Ovary (tissue), 9 donors: ENCODE data around the gene DAAM1. TPM values are rescaled to one million over a fixed set of nuclear protein-coding genes. Genes with fewer than 3 reads are reported as not detected.

Experiments
- DNase-seq, 5 donors: peaks; one replicate each; pipeline ENCODE4 v3.0.0-alpha.2; 2019 to 2020
- H3K27ac ChIP-seq, 2 donors: fragments of 200-600 bp; one replicate each; pipeline versions ENCODE4 v1.5.1 to v1.8.0; 2019 to 2022
- H3K27me3 ChIP-seq: fragments of 200-600 bp; one replicate; pipeline ENCODE4 v1.8.0; 2022
- H3K36me3 ChIP-seq: fragments of 200-600 bp; sonication (generic); one replicate; pipeline ENCODE4 v1.5.1; 2019
- H3K4me1 ChIP-seq: one replicate; pipeline ENCODE4 v1.8.1; 2013; ENCODE audit warnings: mild to moderate bottlenecking, moderate library complexity; ENCODE audit not compliant: insufficient read depth
- H3K4me3 ChIP-seq: fragments of 200-600 bp; sonication (generic); one replicate; pipeline ENCODE4 v1.5.1; 2017
- H3K9me3 ChIP-seq, 2 donors: fragments of 200-600 bp in 1 of 2; sonication (generic) in 1 of 2; one replicate each; pipeline versions ENCODE4 v1.5.1 to v1.8.1; 2013 to 2019; ENCODE audit warnings: mild to moderate bottlenecking in 1 of 2, moderate library complexity in 1 of 2
- EP300 ChIP-seq: sonication (generic); formaldehyde crosslinking; IDR thresholded peaks from one replicate; pipeline ENCODE4 v1.6.1; 2017; ENCODE audit warnings: antibody characterized with exemption
- POLR2A ChIP-seq: fragments of 450-650 bp; IDR thresholded peaks from one replicate; pipeline ENCODE4 v1.6.1; 2017; ENCODE audit warnings: antibody characterized with exemption, mild to moderate bottlenecking, moderate library complexity
- WGBS, 3 donors: extraction: QIAGEN DNeasy Blood & Tissue Kit in 1 of 3; methylation state at CpG; one replicate each; pipeline versions ENCODE4 v1.1.5 to v1.1.7; 2013 to 2017; 5-methylcytosine and 5-hydroxymethylcytosine counted together
- intact Hi-C, 4 donors: fragments of 100-400 bp; cut with DNase I; formaldehyde crosslinking; loops; one replicate each; pipeline versions ENCODE4 v1.11.0 to v1.15.1; 2022 to 2023
- polyA plus RNA-seq, 2 donors: library from polyadenylated mRNA; stranded (reverse); fragments of 200-250 nt in 1 of 2; fragments of 350-450 nt in 1 of 2; fragmentation: Illumina TruSeq in 1 of 2; extraction: RNeasy Lipid Tissue Mini Kit (QIAGEN cat#74804) in 1 of 2; gene quantifications; one replicate each; pipeline ENCODE4 v1.2.3, GENCODE V29; 2013 to 2014
- total RNA-seq, 7 donors: library from RNA; depleted of rRNA in 2 of 7; stranded (reverse); fragments of >200 nt in 2 of 7; fragmentation: NEBNext Ultra II Directional in 3 of 7; extraction: Animal tissue kit (Norgen Biotek cat#: 25700) in 3 of 7; gene quantifications; one replicate each; pipeline versions ENCODE4 v1.1.0 to v1.2.4, GENCODE V29; 2016 to 2023
- TF ChIP-seq, protein P1 (sequence below), 3 donors: fragments of 450-650 bp in 2 of 3; fragments of 200-600 bp in 1 of 3; IDR thresholded peaks; one replicate each; pipeline versions ENCODE4 v1.5.1 to v1.8.0; 2016 to 2022; ENCODE audit warnings: antibody characterized with exemption in 3 of 3, mild to moderate bottlenecking in 1 of 3
- donor health status: DM: no; HTN: no; CAD: no; lungs with moderate emphysema.
- donor health status: DM: no; HTN: no; CAD: no.
- donor health status: Bipolar disorder and iron deficiency.
- donor health status: DM: yes; HTN: yes; CAD: no.
- donor health status: DM: no; HTN: no; CAD: no.
- donor health status: DM: yes; HTN: yes; CAD: no.

The DAAM1 gene
- total and polyA plus RNA-seq, 9 donors = 19.0 to 83.3 (median 35.3) TPM

DNA sequence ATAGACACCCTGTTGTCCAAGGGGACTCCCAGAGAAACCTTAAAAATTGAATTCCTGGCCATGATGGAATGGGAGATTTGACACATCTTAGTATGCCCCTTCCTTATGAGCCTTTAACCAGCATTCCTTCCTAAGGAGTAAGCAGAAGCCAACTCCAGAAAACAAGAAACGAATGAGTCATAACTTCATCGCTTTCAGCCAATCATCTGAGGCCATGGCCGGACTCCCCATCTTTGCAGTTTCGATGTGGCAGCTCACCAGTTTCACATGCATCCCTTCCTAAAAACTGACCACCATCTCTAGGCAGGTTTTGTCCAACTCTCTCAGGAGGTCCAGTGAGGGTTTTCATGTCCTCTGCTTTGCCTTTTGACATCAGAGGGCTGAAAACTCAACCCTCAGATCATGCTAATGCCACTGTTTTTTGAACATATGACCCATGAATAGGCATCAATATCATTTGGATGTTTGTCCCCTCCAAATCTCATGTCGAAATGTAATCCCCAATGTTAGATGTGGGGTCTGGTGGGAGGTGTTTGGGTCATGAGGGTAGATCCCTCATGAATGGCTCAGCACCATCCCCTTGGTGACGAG lies 19.9 kb downstream of the DAAM1 start:
- Histone ChIP-seq H3K27me3 (no peaks in the 10 kb centered on the region), H3K4me1 (peaks cover 10% of the 10 kb centered on the region), H3K4me3 (no peak overlapping the region), H3K27ac (no peak overlapping the region), H3K36me3 (no peaks in the 10 kb centered on the region), H3K9me3 (no peaks in the 10 kb centered on the region)
- TF ChIP-seq, protein P1, sequence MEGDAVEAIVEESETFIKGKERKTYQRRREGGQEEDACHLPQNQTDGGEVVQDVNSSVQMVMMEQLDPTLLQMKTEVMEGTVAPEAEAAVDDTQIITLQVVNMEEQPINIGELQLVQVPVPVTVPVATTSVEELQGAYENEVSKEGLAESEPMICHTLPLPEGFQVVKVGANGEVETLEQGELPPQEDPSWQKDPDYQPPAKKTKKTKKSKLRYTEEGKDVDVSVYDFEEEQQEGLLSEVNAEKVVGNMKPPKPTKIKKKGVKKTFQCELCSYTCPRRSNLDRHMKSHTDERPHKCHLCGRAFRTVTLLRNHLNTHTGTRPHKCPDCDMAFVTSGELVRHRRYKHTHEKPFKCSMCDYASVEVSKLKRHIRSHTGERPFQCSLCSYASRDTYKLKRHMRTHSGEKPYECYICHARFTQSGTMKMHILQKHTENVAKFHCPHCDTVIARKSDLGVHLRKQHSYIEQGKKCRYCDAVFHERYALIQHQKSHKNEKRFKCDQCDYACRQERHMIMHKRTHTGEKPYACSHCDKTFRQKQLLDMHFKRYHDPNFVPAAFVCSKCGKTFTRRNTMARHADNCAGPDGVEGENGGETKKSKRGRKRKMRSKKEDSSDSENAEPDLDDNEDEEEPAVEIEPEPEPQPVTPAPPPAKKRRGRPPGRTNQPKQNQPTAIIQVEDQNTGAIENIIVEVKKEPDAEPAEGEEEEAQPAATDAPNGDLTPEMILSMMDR (IDR thresholded peaks at IDR 0.05) = no peak
- no peak for TF ChIP-seq POLR2A
- no peak for TF ChIP-seq EP300
- 93 to 94% (median 94%) methylated on average over 6 of the region's 6 CpGs for WGBS, 3 donors
- intact Hi-C loops = loop anchor here in 1 of 4 donors (10.0 kb wide), 1 partner anchor 56 kb away; no protein-coding TSS in a partner anchor
- DNase-seq = no peak

- Histone ChIP-seq H3K36me3 (no peaks in the 10 kb centered on the region), H3K9me3 (no peaks in the 10 kb centered on the region), H3K27ac (no peak overlapping the region), H3K4me3 (no peak overlapping the region), H3K4me1 (peaks cover 13% of the 10 kb centered on the region), H3K27me3 (no peaks in the 10 kb centered on the region)
- intact Hi-C loops = loop anchor here in 1 of 4 donors (10.0 kb wide), 1 partner anchor 56 kb away; no protein-coding TSS in a partner anchor
- DNase-seq = no peak
- WGBS, 3 donors = 97 to 100% (median 98%) methylated on average over 1 of the region's 1 CpG
- TF ChIP-seq POLR2A = no peak
- TF ChIP-seq, protein P1 (IDR thresholded peaks at IDR 0.05) = no peak
- no peak for TF ChIP-seq EP300
These were observed 20.5 kb downstream of the DAAM1 start for GRCh38 chr14:59208954-59209353.

GRCh38 chr14:59210621-59211020 lies 22.2 kb downstream of the DAAM1 start:
- Histone ChIP-seq H3K27ac (no peak overlapping the region), H3K27me3 (no peaks in the 10 kb centered on the region), H3K9me3 (no peaks in the 10 kb centered on the region), H3K4me1 (peaks cover 14% of the 10 kb centered on the region), H3K4me3 (no peak overlapping the region), H3K36me3 (no peaks in the 10 kb centered on the region)
- no peak for DNase-seq
- TF ChIP-seq POLR2A = no peak
- intact Hi-C loops = no loop called here

GRCh38 chr14:59213368-59214315 lies 25.2 kb downstream of the DAAM1 start:
- 85 to 94% (median 91%) methylated on average over 7 of the region's 7 CpGs for WGBS, 3 donors
- Histone ChIP-seq H3K9me3 (no peaks in the 10 kb centered on the region), H3K36me3 (no peaks in the 10 kb centered on the region), H3K27me3 (no peaks in the 10 kb centered on the region), H3K27ac (no peak overlapping the region), H3K4me3 (no peak overlapping the region), H3K4me1 (peaks cover 16% of the 10 kb centered on the region)
- TF ChIP-seq POLR2A = no peak
- TF ChIP-seq, protein P1 (IDR thresholded peaks at IDR 0.05) = no peak
- TF ChIP-seq EP300 = no peak
- intact Hi-C loops = no loop called here
- no peak for DNase-seq
